Esophagus squamous epithelium (tissue), 5 donors: ENCODE results near the gene ITSN1. TPM values are rescaled to one million over a fixed set of nuclear protein-coding genes. Genes with fewer than 3 reads are reported as not detected.
A peak's percentile ranks its signal among the peaks of the same experiment; 100 is the strongest.

ENCODE experiments used
- DNase-seq: peaks from one replicate; lab custom pipeline; 2025; lab: John Stamatoyannopoulos, UW
- H3K27ac ChIP-seq, 4 donors: fragments of 200-600 bp; sonication (generic); one replicate each; pipeline ENCODE4 v1.5.1; 2016 to 2019; ENCODE audit warnings: mild to moderate bottlenecking in 1 of 4
- H3K27me3 ChIP-seq, 4 donors: fragments of 200-600 bp; sonication (generic); 1 replicate in 3 of 4; 2 replicates in 1 of 4; pipeline versions ENCODE4 v1.5.1 to v1.6.0; 2017 to 2021; ENCODE audit warnings: antibody characterized with exemption in 1 of 4
- H3K36me3 ChIP-seq, 3 donors: fragments of 200-600 bp; sonication (generic); one replicate each; pipeline ENCODE4 v1.5.1; 2016 to 2019
- H3K4me1 ChIP-seq, 3 donors: fragments of 200-600 bp; sonication (generic); one replicate each; pipeline ENCODE4 v1.5.1; 2017 to 2019
- H3K4me3 ChIP-seq, 4 donors: fragments of 200-600 bp; sonication (generic); 1 replicate in 3 of 4; 2 replicates in 1 of 4; pipeline ENCODE4 v1.5.1; 2016 to 2019; ENCODE audit warnings: mild to moderate bottlenecking in 2 of 4, moderate library complexity in 1 of 4
- H3K9me3 ChIP-seq, 3 donors: fragments of 200-600 bp; sonication (generic); one replicate each; pipeline ENCODE4 v1.5.1; 2016 to 2019
- CTCF ChIP-seq, 6 experiments: fragments of 450-650 bp in 4 of 6; fragments of 200-600 bp in 2 of 6; sonication (generic) in 2 of 6; IDR thresholded peaks; one replicate each; pipeline ENCODE4 v1.5.1; 2016 to 2019; ENCODE audit warnings: antibody characterized with exemption in 6 of 6, mild to moderate bottlenecking in 4 of 6, moderate library complexity in 4 of 6
- POLR2A ChIP-seq, 4 donors: fragments of 450-650 bp; IDR thresholded peaks; one replicate each; pipeline ENCODE4 v1.6.1; 2017; ENCODE audit warnings: antibody characterized with exemption in 4 of 4, mild to moderate bottlenecking in 4 of 4, moderate library complexity in 3 of 4
- WGBS, 2 donors: methylation state at CpG; one replicate each; pipeline ENCODE4 v1.1.5; 2018; 5-methylcytosine and 5-hydroxymethylcytosine counted together
- intact Hi-C: fragments of 100-400 bp; cut with DNase I; formaldehyde crosslinking; loops from one replicate; pipeline ENCODE4 v1.15.0; 2022
- total RNA-seq, 4 donors: library from RNA; depleted of rRNA; stranded (reverse); fragments of >200 nt; gene quantifications; one replicate each; pipeline ENCODE4 v1.1.0, GENCODE V29; 2016
- donor health status: DM: yes; HTN: yes; CAD: no.

Gene ITSN1
- total RNA-seq, 4 donors from 2014 or later, result 9.5 to 27.1 (median 11.6) TPM

- intact Hi-C loops, result loop anchor here (10.0 kb wide), 2 partner anchors 132 to 262 kb away; partner anchors contain the start of genes MRPS6 and SLC5A3
- no peak for DNase-seq
- TF ChIP-seq POLR2A (IDR thresholded peaks at IDR 0.05) (no peak), CTCF (IDR thresholded peaks at IDR 0.05) (no peak)
- Histone ChIP-seq H3K4me1 (peaks cover 10 to 47% (median 33%) of the 10 kb centered on the region in 3 donors), H3K27me3 (no peaks in the 10 kb centered on the region), H3K4me3 (no peak overlapping the region), H3K36me3 (no peaks in the 10 kb centered on the region), H3K27ac (no peak overlapping the region), H3K9me3 (no peaks in the 10 kb centered on the region)
Measured at GRCh38 chr21:33942426-33942825, 300.1 kb downstream of the ITSN1 start.

- no peak for DNase-seq
- TF ChIP-seq POLR2A (IDR thresholded peaks at IDR 0.05) (no peak), CTCF (IDR thresholded peaks at IDR 0.05) (no peak)
- H3K36me3 ChIP-seq, result no peaks in the 10 kb centered on the region
- H3K27ac ChIP-seq, result peak overlapping the region in 2 of 4 donors; percentile 21 to 25
- WGBS, 2 donors, result 28 to 29% methylated on average over 2 of the region's 2 CpGs
- no peaks in the 10 kb centered on the region for H3K9me3 ChIP-seq
- H3K4me1 ChIP-seq, result peaks cover 16 to 53% (median 37%) of the 10 kb centered on the region in 3 donors
- no peaks in the 10 kb centered on the region for H3K27me3 ChIP-seq
- intact Hi-C loops, result loop anchor here (10.0 kb wide), 2 partner anchors 132 to 262 kb away; partner anchors contain the start of genes MRPS6 and SLC5A3
- H3K4me3 ChIP-seq, result no peak overlapping the region
Measured at GRCh38 chr21:33943293-33943692, 301.0 kb downstream of the ITSN1 start.

GRCh38 chr21:33944185-33944763 is 302.0 kb downstream of the ITSN1 start:
- H3K4me3 ChIP-seq, result no peak overlapping the region
- DNase-seq, result no peak
- WGBS, 2 donors, result 75 to 86% methylated on average over 1 of the region's 1 CpG
- peaks cover 23 to 62% (median 43%) of the 10 kb centered on the region in 3 donors for H3K4me1 ChIP-seq
- no peaks in the 10 kb centered on the region for H3K27me3 ChIP-seq
- no peak overlapping the region for H3K27ac ChIP-seq
- TF ChIP-seq POLR2A (IDR thresholded peaks at IDR 0.05), result no peak
- TF ChIP-seq CTCF (IDR thresholded peaks at IDR 0.05), result no peak
- intact Hi-C loops, result loop anchor here (10.0 kb wide), 2 partner anchors 131 to 261 kb away; partner anchors contain the start of genes MRPS6 and SLC5A3
- H3K9me3 ChIP-seq, result no peaks in the 10 kb centered on the region
- no peaks in the 10 kb centered on the region for H3K36me3 ChIP-seq

- no peaks in the 10 kb centered on the region for H3K36me3 ChIP-seq
- no peaks in the 10 kb centered on the region for H3K9me3 ChIP-seq
- peaks cover 23 to 64% (median 40%) of the 10 kb centered on the region in 3 donors for H3K4me1 ChIP-seq
- H3K4me3 ChIP-seq, result no peak overlapping the region
- 73 to 84% methylated on average over 2 of the region's 2 CpGs for WGBS, 2 donors
- intact Hi-C loops, result loop anchor here (10.0 kb wide), 2 partner anchors 129 to 259 kb away; partner anchors contain the start of genes MRPS6 and SLC5A3
- no peaks in the 10 kb centered on the region for H3K27me3 ChIP-seq
- no peak for TF ChIP-seq POLR2A (IDR thresholded peaks at IDR 0.05)
- TF ChIP-seq CTCF (IDR thresholded peaks at IDR 0.05), result no peak
- DNase-seq, result no peak
- peak overlapping the region in 2 of 4 donors; percentile 90 to 94 for H3K27ac ChIP-seq
Measured at GRCh38 chr21:33945652-33946270, 303.5 kb downstream of the ITSN1 start.
